Aorta (tissue), 5 donors: Measurements from ENCODE around the gene CLCN4. TPM values are rescaled to one million over a fixed set of nuclear protein-coding genes. Genes with fewer than 3 reads are reported as not detected.
A peak's percentile ranks its signal among the peaks of the same experiment; 100 is the strongest.

Source experiments
- ATAC-seq: fragments of 200-7000 bp; cut with Tn5 transposase; one replicate; pipeline ENCODE4 v1.9.1; 2022; ENCODE audit warnings: moderate library complexity; ENCODE audit not compliant: low FRiP score
- DNase-seq, 2 donors: peaks; one replicate each; pipeline ENCODE4 v3.0.0-alpha.2; 2020
- H3K27ac ChIP-seq, 2 donors: one replicate each; pipeline ENCODE4 v1.5.1; 2013; ENCODE audit warnings: low read length in 2 of 2, mild to moderate bottlenecking in 2 of 2, moderate library complexity in 2 of 2, control low read depth in 1 of 2, inconsistent platforms in 1 of 2, low read depth in 1 of 2
- H3K27me3 ChIP-seq, 2 donors: one replicate each; pipeline ENCODE4 v1.6.1; 2013; ENCODE audit warnings: control low read depth in 1 of 2, low read length in 1 of 2, mild to moderate bottlenecking in 1 of 2, moderate library complexity in 1 of 2; ENCODE audit not compliant: insufficient read depth in 2 of 2, control insufficient read depth in 1 of 2
- H3K36me3 ChIP-seq, 2 donors: one replicate each; pipeline ENCODE4 v1.6.1; 2013; ENCODE audit warnings: control low read depth in 1 of 2, low read length in 1 of 2, mild to moderate bottlenecking in 1 of 2; ENCODE audit not compliant: insufficient read depth in 2 of 2, control insufficient read depth in 1 of 2
- H3K4me1 ChIP-seq, 2 donors: one replicate each; pipeline ENCODE4 v1.6.1; 2013; ENCODE audit warnings: low read length in 2 of 2, control low read depth in 1 of 2, mild to moderate bottlenecking in 1 of 2, moderate library complexity in 1 of 2; ENCODE audit not compliant: insufficient read depth in 2 of 2, control insufficient read depth in 1 of 2
- H3K4me3 ChIP-seq, 2 donors: one replicate each; pipeline ENCODE4 v1.5.1; 2013; ENCODE audit warnings: low read length in 2 of 2, control low read depth in 1 of 2, mild to moderate bottlenecking in 1 of 2
- H3K9me3 ChIP-seq: one replicate; pipeline ENCODE4 v1.6.1; 2013; ENCODE audit warnings: mild to moderate bottlenecking, low read length; ENCODE audit not compliant: control insufficient read depth
- WGBS, 2 donors: extraction: QIAGEN DNeasy Blood & Tissue Kit; methylation state at CpG; one replicate each; pipeline ENCODE4 v1.1.7; 2013; 5-methylcytosine and 5-hydroxymethylcytosine counted together
- intact Hi-C, 2 donors: fragments of 100-400 bp; cut with DNase I; formaldehyde crosslinking; loops; one replicate each; pipeline versions ENCODE4 v1.14.2 to v1.15.0; 2022
- polyA plus RNA-seq, 2 donors: library from polyadenylated mRNA; stranded (reverse); fragments of 200-250 nt; gene quantifications; one replicate each; pipeline ENCODE4 v1.2.3, GENCODE V29; 2013
- total RNA-seq, 2 donors: library from RNA; stranded (reverse); fragmentation: NEBNext Ultra II Directional; extraction: Animal tissue kit (Norgen Biotek cat#: 25700); gene quantifications; one replicate each; pipeline ENCODE4 v1.2.1, GENCODE V29; 2021
- donor health status: healthy with polysubstance abuse.
- donor health status: Bipolar disorder and iron deficiency.
- donor health status: DM: no; HTN: no; CAD: no.
- donor health status: DM: no; HTN: no; CAD: no.
- donor health status: DM: yes; HTN: yes; CAD: no.

The CLCN4 gene
- total and polyA plus RNA-seq, 4 donors, result 0.67 to 8.6 (median 2.3) TPM

DNA sequence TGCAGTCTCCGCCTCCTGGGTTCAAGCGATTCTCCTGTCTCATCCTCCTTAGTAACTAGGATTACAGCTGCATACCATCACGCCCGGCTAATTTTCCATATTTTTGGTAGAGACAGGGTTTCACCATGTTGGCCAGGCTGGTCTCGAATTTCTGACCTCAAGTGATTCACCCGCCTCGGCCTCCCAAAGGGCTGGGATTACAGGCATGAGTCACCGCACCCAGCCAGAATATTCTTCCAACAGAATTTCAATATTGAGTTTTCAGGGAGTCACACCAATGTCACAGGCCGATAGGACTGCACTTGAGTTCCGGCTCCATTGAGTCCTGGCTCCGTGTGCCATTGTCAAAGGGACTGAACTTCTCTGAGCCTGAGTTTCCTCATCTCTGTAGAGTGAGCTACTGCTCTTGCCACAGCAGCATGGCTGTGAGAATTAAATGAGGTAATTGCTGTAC lies 82.9 kb downstream of the CLCN4 start:
- Histone ChIP-seq H3K36me3 (no peaks in the 10 kb centered on the region), H3K4me3 (no peak overlapping the region), H3K4me1 (no peaks in the 10 kb centered on the region), H3K27me3 (no peaks in the 10 kb centered on the region), H3K27ac (no peak overlapping the region), H3K9me3 (no peaks in the 10 kb centered on the region)
- ATAC-seq (no peak), DNase-seq (peak in 1 of 2 donors; percentile 52)
- WGBS, 2 donors, result 83% methylated on average over 11 of the region's 11 CpGs
- intact Hi-C loops, result no loop called here

- Histone ChIP-seq H3K27me3 (no peaks in the 10 kb centered on the region), H3K9me3 (no peaks in the 10 kb centered on the region), H3K4me3 (no peak overlapping the region), H3K4me1 (no peaks in the 10 kb centered on the region), H3K36me3 (no peaks in the 10 kb centered on the region), H3K27ac (no peak overlapping the region)
- ATAC-seq (no peak), DNase-seq (no peak)
- intact Hi-C loops, result no loop called here
- 36 to 38% methylated on average over 4 of the region's 4 CpGs for WGBS, 2 donors
Measured at GRCh38 chrX:10240918-10241317, 84.1 kb downstream of the CLCN4 start.

DNA sequence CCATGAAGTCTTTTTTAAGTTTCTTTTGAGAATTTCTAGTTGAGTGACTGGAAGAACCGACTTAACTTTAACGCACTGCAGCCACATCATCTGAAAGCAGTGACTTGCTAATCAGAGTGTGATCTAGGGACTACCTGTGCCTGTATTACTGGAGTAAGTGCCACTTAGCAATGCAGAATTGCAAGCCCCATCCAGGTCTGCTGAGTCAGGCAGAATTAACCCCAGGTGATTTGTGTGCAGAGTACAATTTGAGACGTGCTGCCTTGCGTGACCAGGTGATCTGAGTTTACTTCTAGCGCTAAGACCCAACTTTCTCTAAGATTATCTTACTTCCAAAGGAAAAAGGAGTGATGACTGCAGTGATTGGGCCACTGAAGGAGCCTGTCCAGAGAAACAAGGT lies 85.3 kb downstream of the CLCN4 start:
- ATAC-seq (no peak), DNase-seq (no peak)
- no peaks in the 10 kb centered on the region for H3K36me3 ChIP-seq
- intact Hi-C loops, result no loop called here
- no peaks in the 10 kb centered on the region for H3K4me1 ChIP-seq
- H3K9me3 ChIP-seq, result no peaks in the 10 kb centered on the region
- no peak overlapping the region for H3K27ac ChIP-seq
- WGBS, 2 donors, result 69 to 92% methylated on average over 5 of the region's 5 CpGs
- H3K4me3 ChIP-seq, result no peak overlapping the region
- no peaks in the 10 kb centered on the region for H3K27me3 ChIP-seq

DNA sequence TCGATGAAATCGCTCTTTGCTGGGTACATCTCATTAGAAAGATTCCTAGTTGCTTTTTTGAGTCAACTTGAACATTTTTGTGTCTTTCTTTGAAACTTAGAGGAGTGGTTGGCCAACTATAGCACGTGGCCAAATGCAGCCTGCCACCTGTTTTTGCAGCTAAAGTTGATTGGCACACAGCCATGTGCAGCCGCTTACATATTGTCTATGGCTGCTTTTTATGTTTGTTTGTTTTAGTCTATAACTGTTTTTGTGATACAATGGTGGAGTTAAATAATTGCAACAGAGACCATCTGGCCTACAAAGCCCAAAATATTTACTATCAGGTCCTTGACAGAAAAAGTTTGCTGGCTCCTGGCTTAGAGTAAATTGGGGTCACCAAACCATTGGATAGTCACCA lies 86.3 kb downstream of the CLCN4 start:
- no peaks in the 10 kb centered on the region for H3K9me3 ChIP-seq
- H3K4me3 ChIP-seq, result no peak overlapping the region
- no peak overlapping the region for H3K27ac ChIP-seq
- no peak for ATAC-seq
- intact Hi-C loops, result no loop called here
- WGBS, 2 donors, result 75 to 79% methylated on average over 4 of the region's 4 CpGs
- DNase-seq, result no peak
- no peaks in the 10 kb centered on the region for H3K36me3 ChIP-seq
- H3K27me3 ChIP-seq, result no peaks in the 10 kb centered on the region
- no peaks in the 10 kb centered on the region for H3K4me1 ChIP-seq

- DNase-seq (no peak), ATAC-seq (no peak)
- WGBS, 2 donors, result 48 to 68% methylated on average over 9 of the region's 9 CpGs
- Histone ChIP-seq H3K9me3 (no peaks in the 10 kb centered on the region), H3K27me3 (no peaks in the 10 kb centered on the region), H3K4me3 (no peak overlapping the region), H3K4me1 (no peaks in the 10 kb centered on the region), H3K27ac (no peak overlapping the region), H3K36me3 (no peaks in the 10 kb centered on the region)
- intact Hi-C loops, result no loop called here
Measured at GRCh38 chrX:10244915-10245622, 88.3 kb downstream of the CLCN4 start.

DNA sequence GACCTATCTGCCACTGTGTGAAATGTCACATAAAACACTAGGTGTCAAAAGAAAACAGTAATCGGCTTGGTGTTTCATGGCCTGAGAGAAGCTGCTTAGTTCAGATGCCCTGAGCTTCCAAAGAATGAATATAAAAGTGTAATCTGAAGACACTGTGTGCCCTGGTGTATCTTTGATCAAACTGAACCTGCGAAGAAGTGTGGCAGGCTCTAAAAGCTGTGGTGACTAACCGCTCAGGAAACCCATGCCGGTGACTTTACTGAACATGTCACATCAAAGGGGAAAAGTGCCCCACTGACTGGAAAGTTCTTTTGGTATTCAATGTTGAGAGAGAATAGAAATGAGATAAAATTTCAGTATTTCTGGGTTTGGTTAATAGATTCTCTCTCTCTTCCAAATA lies 89.1 kb downstream of the CLCN4 start:
- DNase-seq (no peak), ATAC-seq (no peak)
- Histone ChIP-seq H3K9me3 (no peaks in the 10 kb centered on the region), H3K4me1 (no peaks in the 10 kb centered on the region), H3K27me3 (no peaks in the 10 kb centered on the region), H3K4me3 (no peak overlapping the region), H3K27ac (no peak overlapping the region), H3K36me3 (no peaks in the 10 kb centered on the region)
- intact Hi-C loops, result no loop called here
- WGBS, 2 donors, result 87 to 94% methylated on average over 4 of the region's 4 CpGs

- 64 to 82% methylated on average over 4 of the region's 4 CpGs for WGBS, 2 donors
- DNase-seq (no peak), ATAC-seq (no peak)
- H3K9me3 ChIP-seq, result no peaks in the 10 kb centered on the region
- H3K27ac ChIP-seq, result no peak overlapping the region
- H3K4me3 ChIP-seq, result no peak overlapping the region
- H3K4me1 ChIP-seq, result no peaks in the 10 kb centered on the region
- intact Hi-C loops, result no loop called here
- H3K27me3 ChIP-seq, result no peaks in the 10 kb centered on the region
- no peaks in the 10 kb centered on the region for H3K36me3 ChIP-seq
Measured at GRCh38 chrX:10246297-10246696, 89.5 kb downstream of the CLCN4 start.

DNA sequence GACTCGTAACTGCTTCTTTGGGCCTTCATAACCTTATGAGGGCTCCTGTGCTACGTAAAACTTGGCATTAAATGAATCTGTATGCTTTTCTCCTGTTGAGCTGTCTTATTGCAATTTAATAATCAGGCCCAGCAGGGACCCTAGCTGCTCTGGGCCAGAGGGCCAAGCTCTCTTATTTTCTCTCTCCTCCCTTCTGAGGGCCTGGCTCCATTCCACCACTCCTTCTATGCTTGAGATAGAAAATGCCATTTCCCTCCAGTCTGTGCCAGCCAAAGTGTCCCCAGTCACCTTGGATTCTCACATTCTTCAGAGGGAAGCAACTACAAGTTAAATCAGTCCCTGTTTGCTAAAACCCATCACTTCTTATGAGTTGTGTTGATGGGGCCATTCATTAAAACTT lies 90.1 kb downstream of the CLCN4 start:
- no peaks in the 10 kb centered on the region for H3K36me3 ChIP-seq
- WGBS, 2 donors, result 63 to 83% methylated on average over 2 of the region's 2 CpGs
- no peaks in the 10 kb centered on the region for H3K27me3 ChIP-seq
- no peak overlapping the region for H3K4me3 ChIP-seq
- H3K27ac ChIP-seq, result no peak overlapping the region
- H3K9me3 ChIP-seq, result no peaks in the 10 kb centered on the region
- ATAC-seq, result no peak
- no peaks in the 10 kb centered on the region for H3K4me1 ChIP-seq
- no peak for DNase-seq
- intact Hi-C loops, result no loop called here

GRCh38 chrX:10254739-10255138 lies 98.0 kb downstream of the CLCN4 start:
- no peak overlapping the region for H3K27ac ChIP-seq
- H3K4me3 ChIP-seq, result no peak overlapping the region
- WGBS, 2 donors, result 71 to 91% methylated on average over 3 of the region's 3 CpGs
- DNase-seq (no peak), ATAC-seq (no peak)
- H3K9me3 ChIP-seq, result no peaks in the 10 kb centered on the region
- no peaks in the 10 kb centered on the region for H3K27me3 ChIP-seq
- intact Hi-C loops, result no loop called here
- no peaks in the 10 kb centered on the region for H3K36me3 ChIP-seq
- H3K4me1 ChIP-seq, result no peaks in the 10 kb centered on the region
